Gastrocnemius medialis (tissue), 4 donors: ENCODE data around the gene P2RY14. TPM values are rescaled to one million over a fixed set of nuclear protein-coding genes. Genes with fewer than 3 reads are reported as not detected.

Experiments used
- ATAC-seq, 2 donors: fragments of 150-250 bp; one replicate each; pipeline ENCODE4 v1.9.1; 2016
- DNase-seq, 2 donors: peaks; one replicate each; pipeline ENCODE4 v3.0.0-alpha.2; 2019
- H3K27ac ChIP-seq, 4 donors: fragments of 200-600 bp; sonication (generic); 1 replicate in 1 of 4; 2 replicates in 3 of 4; pipeline ENCODE4 v1.5.1; 2016 to 2018; ENCODE audit warnings: mild to moderate bottlenecking in 2 of 4, moderate library complexity in 1 of 4
- H3K27me3 ChIP-seq, 3 donors: fragments of 200-600 bp; sonication (generic) in 2 of 3; 1 replicate in 1 of 3; 2 replicates in 2 of 3; pipeline versions ENCODE4 v1.5.1 to v1.6.0; 2016 to 2019; ENCODE audit warnings: mild to moderate bottlenecking in 1 of 3, moderate library complexity in 1 of 3
- H3K36me3 ChIP-seq, 2 donors: fragments of 200-600 bp; sonication (generic) in 1 of 2; one replicate each; pipeline ENCODE4 v1.5.1; 2017 to 2018
- H3K4me1 ChIP-seq, 2 donors: fragments of 200-600 bp; sonication (generic) in 1 of 2; one replicate each; pipeline ENCODE4 v1.5.1; 2016 to 2017; ENCODE audit warnings: mild to moderate bottlenecking in 2 of 2
- H3K4me3 ChIP-seq, 4 donors: fragments of 200-600 bp; sonication (generic) in 3 of 4; 1 replicate in 1 of 4; 2 replicates in 3 of 4; pipeline ENCODE4 v1.5.1; 2016 to 2019; ENCODE audit warnings: mild to moderate bottlenecking in 2 of 4
- H3K9me3 ChIP-seq, 3 donors: fragments of 200-600 bp; sonication (generic) in 2 of 3; 1 replicate in 1 of 3; 2 replicates in 2 of 3; pipeline ENCODE4 v1.5.1; 2016 to 2019
- POLR2A ChIP-seq, 2 donors: fragments of 450-650 bp; IDR thresholded peaks; one replicate each; pipeline ENCODE4 v1.6.1; 2017; ENCODE audit warnings: antibody characterized with exemption in 2 of 2, mild to moderate bottlenecking in 2 of 2, moderate library complexity in 2 of 2
- in situ Hi-C, 4 donors: fragments of 200-750 bp; cut with MboI; loops; one replicate each; pipeline versions ENCODE4 v1.15.0 to v1.8.0; 2017; ENCODE audit warnings: low sequenced_read_pairs in 4 of 4
- intact Hi-C: fragments of 100-400 bp; cut with DNase I; formaldehyde crosslinking; loops from one replicate; pipeline ENCODE4 v1.15.1; 2023; ENCODE audit warnings: low total_unique reads
- total RNA-seq, 4 donors: library from RNA; depleted of rRNA; stranded (reverse); fragments of >200 nt; gene quantifications; one replicate each; pipeline versions ENCODE4 v1.1.0 to v1.2.3, GENCODE V29; 2016
- TF ChIP-seq, protein P1 (sequence below), 5 experiments: fragments of 450-650 bp in 3 of 5; fragments of 200-600 bp in 2 of 5; sonication (generic) in 2 of 5; IDR thresholded peaks in 4 of 5; conservative IDR thresholded peaks in 1 of 5; 1 replicate in 4 of 5; 2 replicates in 1 of 5; pipeline ENCODE4 v1.5.1; 2016 to 2019; ENCODE audit warnings: antibody characterized with exemption in 5 of 5, mild to moderate bottlenecking in 3 of 5, moderate library complexity in 3 of 5

P2RY14 gene
- total RNA-seq, 4 donors from 2014 or later = 3.3 to 5.2 (median 3.8) TPM

DNA sequence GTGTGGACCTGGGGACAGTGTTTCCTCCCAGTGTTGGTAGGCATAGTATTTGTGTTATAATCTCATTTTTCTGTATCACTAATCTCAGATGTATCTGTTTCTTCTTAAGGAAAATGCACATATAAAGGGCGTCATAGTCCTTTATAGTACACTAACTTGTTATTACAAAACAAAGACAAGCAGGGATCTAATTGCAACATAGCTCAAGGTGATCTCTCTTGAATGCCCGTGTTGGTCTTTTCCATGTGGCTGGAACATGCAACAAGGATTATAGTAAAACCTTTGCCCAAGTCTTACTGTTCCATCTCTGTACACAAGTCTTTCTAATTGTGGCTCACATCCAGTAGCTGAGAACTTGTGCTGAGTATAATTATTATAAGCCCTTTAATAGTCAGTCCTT, 41.8 kb upstream of the P2RY14 start:
- H3K27me3 ChIP-seq = no peaks in the 10 kb centered on the region
- H3K4me3 ChIP-seq = no peak overlapping the region
- in situ Hi-C loops (no loop called here), intact Hi-C loops (no loop called here)
- H3K36me3 ChIP-seq = no peaks in the 10 kb centered on the region
- no peak for ATAC-seq
- no peak overlapping the region for H3K27ac ChIP-seq
- no peaks in the 10 kb centered on the region for H3K9me3 ChIP-seq
- no peak for DNase-seq
- no peak for TF ChIP-seq POLR2A (IDR thresholded peaks at IDR 0.05)
- TF ChIP-seq, protein P1, sequence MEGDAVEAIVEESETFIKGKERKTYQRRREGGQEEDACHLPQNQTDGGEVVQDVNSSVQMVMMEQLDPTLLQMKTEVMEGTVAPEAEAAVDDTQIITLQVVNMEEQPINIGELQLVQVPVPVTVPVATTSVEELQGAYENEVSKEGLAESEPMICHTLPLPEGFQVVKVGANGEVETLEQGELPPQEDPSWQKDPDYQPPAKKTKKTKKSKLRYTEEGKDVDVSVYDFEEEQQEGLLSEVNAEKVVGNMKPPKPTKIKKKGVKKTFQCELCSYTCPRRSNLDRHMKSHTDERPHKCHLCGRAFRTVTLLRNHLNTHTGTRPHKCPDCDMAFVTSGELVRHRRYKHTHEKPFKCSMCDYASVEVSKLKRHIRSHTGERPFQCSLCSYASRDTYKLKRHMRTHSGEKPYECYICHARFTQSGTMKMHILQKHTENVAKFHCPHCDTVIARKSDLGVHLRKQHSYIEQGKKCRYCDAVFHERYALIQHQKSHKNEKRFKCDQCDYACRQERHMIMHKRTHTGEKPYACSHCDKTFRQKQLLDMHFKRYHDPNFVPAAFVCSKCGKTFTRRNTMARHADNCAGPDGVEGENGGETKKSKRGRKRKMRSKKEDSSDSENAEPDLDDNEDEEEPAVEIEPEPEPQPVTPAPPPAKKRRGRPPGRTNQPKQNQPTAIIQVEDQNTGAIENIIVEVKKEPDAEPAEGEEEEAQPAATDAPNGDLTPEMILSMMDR (IDR thresholded peaks at IDR 0.05 in 4 of 5, conservative IDR thresholded peaks at IDR 0.05 in 1 of 5) = no peak
- no peaks in the 10 kb centered on the region for H3K4me1 ChIP-seq

DNA sequence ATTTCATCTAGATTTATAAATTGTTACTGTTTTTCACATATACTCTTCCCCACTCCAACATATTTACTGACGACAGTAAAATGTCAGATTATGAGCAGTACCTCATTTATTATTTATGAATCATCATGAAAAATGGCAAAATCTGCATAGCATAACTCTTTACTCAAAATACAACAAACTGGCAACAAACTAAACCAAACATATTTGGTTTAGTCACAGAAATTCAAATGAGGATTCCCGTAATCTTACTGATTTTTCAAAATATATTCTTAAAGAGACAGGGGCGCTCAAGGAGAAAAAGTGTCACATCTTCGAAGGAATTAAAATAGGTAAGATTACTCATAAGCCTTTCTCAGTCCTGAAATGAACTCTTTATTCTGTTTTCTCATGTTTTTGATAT, 41.3 kb upstream of the P2RY14 start:
- no peaks in the 10 kb centered on the region for H3K4me1 ChIP-seq
- in situ Hi-C loops = no loop called here
- H3K9me3 ChIP-seq = no peaks in the 10 kb centered on the region
- H3K27me3 ChIP-seq = no peaks in the 10 kb centered on the region
- H3K4me3 ChIP-seq = no peak overlapping the region
- H3K36me3 ChIP-seq = no peaks in the 10 kb centered on the region
- DNase-seq = no peak
- H3K27ac ChIP-seq = no peak overlapping the region
- no peak for TF ChIP-seq POLR2A (IDR thresholded peaks at IDR 0.05)
- TF ChIP-seq, protein P1 (IDR thresholded peaks at IDR 0.05 in 4 of 5, conservative IDR thresholded peaks at IDR 0.05 in 1 of 5) = no peak
- intact Hi-C loops = no loop called here
- no peak for ATAC-seq

DNA sequence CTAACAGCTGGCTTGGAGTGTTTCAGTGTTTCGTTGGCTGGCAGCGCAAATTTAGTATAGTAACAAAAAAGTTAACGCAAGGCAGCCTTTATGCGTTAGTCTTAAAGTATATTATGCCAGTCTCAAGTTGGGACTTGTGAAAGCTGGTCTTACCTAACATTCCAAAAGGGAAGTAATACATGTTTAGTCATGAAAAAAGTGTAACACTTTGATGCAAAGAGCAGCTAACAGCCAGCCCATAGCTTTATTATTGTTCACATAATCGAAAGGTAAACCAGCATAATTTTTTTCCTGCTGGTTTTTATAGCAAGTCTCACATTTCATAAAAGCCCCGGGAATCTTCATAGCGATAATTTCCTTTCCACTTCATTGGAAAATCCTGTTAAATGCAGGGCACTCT, 40.6 kb upstream of the P2RY14 start:
- Histone ChIP-seq H3K36me3 (no peaks in the 10 kb centered on the region), H3K27me3 (no peaks in the 10 kb centered on the region), H3K4me3 (no peak overlapping the region), H3K27ac (no peak overlapping the region), H3K9me3 (no peaks in the 10 kb centered on the region), H3K4me1 (no peaks in the 10 kb centered on the region)
- DNase-seq (no peak), ATAC-seq (no peak)
- TF ChIP-seq, protein P1 (IDR thresholded peaks at IDR 0.05 in 4 of 5, conservative IDR thresholded peaks at IDR 0.05 in 1 of 5) = no peak
- no peak for TF ChIP-seq POLR2A (IDR thresholded peaks at IDR 0.05)
- intact Hi-C loops = no loop called here
- in situ Hi-C loops = no loop called here

DNA sequence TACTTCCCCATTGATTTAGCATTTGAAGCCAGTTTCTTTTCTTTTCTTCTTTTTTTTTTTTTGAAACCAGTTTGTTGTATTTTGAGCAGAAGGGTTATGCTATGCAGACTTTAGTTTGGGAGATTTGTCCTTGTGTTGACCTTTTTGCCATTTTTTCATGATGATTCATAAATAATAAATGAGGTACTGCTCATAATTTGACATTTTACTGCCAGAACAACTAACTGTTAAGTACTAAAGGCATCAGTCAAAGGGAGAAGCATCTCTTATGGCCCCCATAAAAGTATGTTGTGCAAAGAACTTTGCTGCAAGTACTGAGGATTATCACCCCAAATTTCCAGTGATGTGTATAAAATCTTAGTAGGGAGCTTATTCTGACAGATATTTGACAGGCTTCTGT, 40.0 kb upstream of the P2RY14 start:
- Histone ChIP-seq H3K27ac (no peak overlapping the region), H3K4me1 (no peaks in the 10 kb centered on the region), H3K9me3 (no peaks in the 10 kb centered on the region), H3K27me3 (no peaks in the 10 kb centered on the region), H3K4me3 (no peak overlapping the region), H3K36me3 (no peaks in the 10 kb centered on the region)
- ATAC-seq = no peak
- DNase-seq = no peak
- intact Hi-C loops = no loop called here
- TF ChIP-seq, protein P1 (IDR thresholded peaks at IDR 0.05 in 4 of 5, conservative IDR thresholded peaks at IDR 0.05 in 1 of 5) = no peak
- TF ChIP-seq POLR2A (IDR thresholded peaks at IDR 0.05) = no peak
- in situ Hi-C loops = no loop called here

DNA sequence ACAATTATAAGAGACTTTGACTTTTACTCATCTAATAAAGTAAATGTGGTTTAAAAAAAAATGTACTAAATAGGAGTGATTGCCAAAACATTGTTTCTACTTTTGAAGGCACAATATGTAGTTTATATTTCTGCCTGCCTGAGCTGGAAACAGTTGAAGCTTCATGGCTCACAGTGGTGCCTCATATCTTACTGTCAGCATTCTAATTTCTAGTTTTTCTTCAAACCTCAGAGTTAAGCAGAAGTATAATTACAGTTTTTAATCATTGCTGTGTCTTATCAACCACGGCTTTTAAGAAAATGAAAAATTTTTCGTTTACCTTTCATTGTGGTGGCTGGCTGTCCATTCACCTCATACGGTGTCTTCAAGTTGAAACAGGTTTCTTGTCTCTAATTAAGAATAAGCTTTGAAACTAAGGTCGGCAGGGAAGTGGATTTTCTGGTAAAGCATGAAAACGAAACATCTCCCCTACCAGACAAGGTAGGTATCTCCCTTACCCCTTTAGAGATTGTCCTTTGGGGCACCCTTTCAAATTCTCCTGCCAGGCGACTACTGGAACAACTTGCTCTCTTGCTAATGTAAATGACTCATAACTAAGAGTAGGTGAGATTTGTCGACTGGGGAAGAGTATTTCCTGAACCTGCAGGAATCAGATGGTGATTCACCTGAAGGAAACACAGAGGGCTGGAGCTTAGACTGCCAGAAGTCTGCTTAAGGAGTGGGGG, 38.1 kb upstream of the P2RY14 start, which contains the start of gene GPR87:
Gene GPR87 (minus strand): TSS at position 554 of the 725 bp plus-strand sequence. CDS start 16,720 bp downstream, outside the sequence.
- H3K4me3 ChIP-seq = no peak within 1 kb of the TSS
- H3K36me3 ChIP-seq = no peaks in the 10 kb centered on the region
- DNase-seq (no peak), ATAC-seq (no peak)
- H3K4me1 ChIP-seq = no peaks in the 10 kb centered on the region
- no peaks in the 10 kb centered on the region for H3K27me3 ChIP-seq
- H3K9me3 ChIP-seq = no peaks in the 10 kb centered on the region
- no peak for TF ChIP-seq POLR2A (IDR thresholded peaks at IDR 0.05)
- TF ChIP-seq, protein P1 (IDR thresholded peaks at IDR 0.05 in 4 of 5, conservative IDR thresholded peaks at IDR 0.05 in 1 of 5) = no peak
- intact Hi-C loops (no loop called here), in situ Hi-C loops (no loop called here)
- H3K27ac ChIP-seq = no peak within 1 kb of the TSS
